Prostate gland (tissue), 2 donors: ENCODE results near the gene KLF13. TPM values are rescaled to one million over a fixed set of nuclear protein-coding genes. Genes with fewer than 3 reads are reported as not detected.
A peak's percentile ranks its signal among the peaks of the same experiment; 100 is the strongest.

Experiments
- DNase-seq: peaks from one replicate; pipeline ENCODE4 v3.0.0-alpha.2; 2019; ENCODE audit warnings: low spot score
- H3K27ac ChIP-seq, 2 donors: fragments of 200-600 bp; sonication (generic); 2 replicates each; pipeline ENCODE4 v1.5.1; 2017 to 2019
- H3K27me3 ChIP-seq: fragments of 200-600 bp; sonication (generic); replicated peaks from 2 replicates; pipeline ENCODE4 v1.5.1; 2019; ENCODE audit not compliant: insufficient read depth
- H3K36me3 ChIP-seq, 2 donors: fragments of 200-600 bp; sonication (generic); 1 replicate in 1 of 2; 2 replicates in 1 of 2; pipeline versions ENCODE4 v1.5.1 to v1.8.1; 2017 to 2019
- H3K4me1 ChIP-seq: fragments of 200-600 bp; sonication (generic); replicated peaks from 2 replicates; pipeline ENCODE4 v1.5.1; 2019
- H3K4me3 ChIP-seq, 2 donors: fragments of 200-600 bp; sonication (generic); 2 replicates each; pipeline ENCODE4 v1.5.1; 2017 to 2019
- H3K9me3 ChIP-seq: fragments of 200-600 bp; sonication (generic); 2 replicates; pipeline ENCODE4 v1.5.1; 2017
- CTCF ChIP-seq, 4 experiments: fragments of 200-600 bp in 2 of 4; fragments of 450-650 bp in 2 of 4; sonication (generic) in 2 of 4; IDR thresholded peaks; 1 replicate in 3 of 4; 2 replicates in 1 of 4; pipeline ENCODE4 v1.5.1; 2016 to 2019; ENCODE audit warnings: antibody characterized with exemption in 4 of 4, mild to moderate bottlenecking in 2 of 4, moderate library complexity in 2 of 4
- POLR2A ChIP-seq: fragments of 450-650 bp; IDR thresholded peaks from one replicate; pipeline ENCODE4 v1.6.1; 2016; ENCODE audit warnings: antibody characterized with exemption, mild to moderate bottlenecking
- POLR2AphosphoS5 ChIP-seq: sonication (generic); formaldehyde crosslinking; IDR thresholded peaks from one replicate; pipeline ENCODE4 v1.6.1; 2017; ENCODE audit warnings: antibody characterized with exemption
- WGBS: methylation state at CpG from one replicate; pipeline ENCODE4 v1.1.5; 2018; 5-methylcytosine and 5-hydroxymethylcytosine counted together
- intact Hi-C: fragments of 100-400 bp; cut with DNase I; formaldehyde crosslinking; loops from one replicate; pipeline ENCODE4 v1.14.2; 2022
- total RNA-seq, 2 donors: library from RNA; depleted of rRNA; stranded (reverse); fragments of >200 nt; gene quantifications; one replicate each; pipeline ENCODE4 v1.1.0, GENCODE V29; 2016

Gene KLF13
- total RNA-seq, 2 donors from 2014 or later = 16.6 to 56.5 TPM

DNA sequence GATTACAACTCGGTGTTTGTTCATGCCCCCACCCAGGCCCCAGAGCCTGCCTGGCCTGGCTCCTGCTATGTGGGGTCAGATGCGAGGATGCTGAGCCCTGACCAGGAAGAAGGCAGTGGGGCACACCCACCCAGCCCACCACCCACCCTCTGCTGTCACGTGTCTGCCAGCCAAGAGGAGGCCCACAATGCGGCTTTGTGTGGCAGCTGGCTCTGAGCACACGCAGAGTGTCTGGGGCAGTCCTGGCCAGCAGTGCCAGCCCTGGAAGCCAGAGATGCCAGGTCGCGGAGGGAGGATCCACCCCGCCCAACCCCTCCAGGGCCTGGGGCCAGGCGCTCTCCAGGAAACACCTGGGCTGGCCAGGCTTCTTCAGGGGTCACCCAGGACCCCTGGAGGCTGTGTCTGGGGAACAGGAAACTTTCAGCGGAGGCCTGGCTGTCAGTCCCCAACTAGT lies 26.4 kb upstream of the KLF13 start:
- intact Hi-C loops = no loop called here
- Histone ChIP-seq H3K4me1 (no peaks in the 10 kb centered on the region), H3K9me3 (no peaks in the 10 kb centered on the region), H3K27me3 (no peaks in the 10 kb centered on the region), H3K27ac (no peak overlapping the region), H3K36me3 (no peaks in the 10 kb centered on the region), H3K4me3 (no peak overlapping the region)
- peak; percentile 4 for DNase-seq
- WGBS = 65% methylated on average over 10 of the region's 10 CpGs
- TF ChIP-seq POLR2A (no peak), POLR2AphosphoS5 (no peak), CTCF (IDR thresholded peaks at IDR 0.05) (no peak)

GRCh38 chr15:31300981-31301672 lies 25.5 kb upstream of the KLF13 start:
- H3K27me3 ChIP-seq = no peaks in the 10 kb centered on the region
- no peaks in the 10 kb centered on the region for H3K9me3 ChIP-seq
- DNase-seq = peak; percentile 3
- TF ChIP-seq POLR2A = no peak
- no peak for TF ChIP-seq POLR2AphosphoS5
- TF ChIP-seq CTCF (IDR thresholded peaks at IDR 0.05) = no peak
- intact Hi-C loops = no loop called here
- H3K4me3 ChIP-seq = no peak overlapping the region
- H3K36me3 ChIP-seq = no peaks in the 10 kb centered on the region
- no peak overlapping the region for H3K27ac ChIP-seq
- WGBS = 80% methylated on average over 16 of the region's 16 CpGs
- no peaks in the 10 kb centered on the region for H3K4me1 ChIP-seq

DNA sequence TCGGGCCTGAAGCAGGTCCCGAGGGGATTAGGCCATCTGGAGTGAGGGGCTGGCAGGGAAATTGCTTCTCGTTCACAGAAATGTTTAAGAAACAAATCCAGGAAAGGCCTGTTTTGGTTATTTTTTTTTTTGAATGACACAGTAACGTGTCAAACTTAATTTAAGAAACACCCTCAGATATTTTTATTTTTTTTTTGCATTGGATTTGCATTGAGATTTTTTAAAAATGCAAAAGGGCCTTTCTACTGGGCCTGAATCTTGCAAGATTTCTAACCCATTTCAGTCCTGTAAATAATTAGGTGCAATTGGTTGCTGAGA lies 25.0 kb upstream of the KLF13 start:
- DNase-seq = no peak
- Histone ChIP-seq H3K9me3 (no peaks in the 10 kb centered on the region), H3K4me1 (no peaks in the 10 kb centered on the region), H3K27me3 (no peaks in the 10 kb centered on the region), H3K4me3 (no peak overlapping the region), H3K36me3 (no peaks in the 10 kb centered on the region), H3K27ac (no peak overlapping the region)
- no peak for TF ChIP-seq POLR2A
- no peak for TF ChIP-seq CTCF (IDR thresholded peaks at IDR 0.05)
- TF ChIP-seq POLR2AphosphoS5 = no peak
- 72% methylated on average over 4 of the region's 4 CpGs for WGBS
- intact Hi-C loops = no loop called here

- Histone ChIP-seq H3K27me3 (no peaks in the 10 kb centered on the region), H3K27ac (no peak overlapping the region), H3K4me3 (no peak overlapping the region), H3K36me3 (no peaks in the 10 kb centered on the region), H3K9me3 (no peaks in the 10 kb centered on the region), H3K4me1 (no peaks in the 10 kb centered on the region)
- no peak for DNase-seq
- 95% methylated on average over 13 of the region's 13 CpGs for WGBS
- intact Hi-C loops = no loop called here
- TF ChIP-seq POLR2AphosphoS5 (no peak), POLR2A (no peak), CTCF (IDR thresholded peaks at IDR 0.05) (no peak)
Observed at GRCh38 chr15:31302029-31302657, 24.5 kb upstream of the KLF13 start.
